ENCODE measurements around the gene PANK4. TPM values are rescaled to one million over a fixed set of nuclear protein-coding genes. Genes with fewer than 3 reads are reported as not detected.

PANK4 gene
- total RNA-seq, 1 donor from 2014 or later, result 45.3 TPM

DNA sequence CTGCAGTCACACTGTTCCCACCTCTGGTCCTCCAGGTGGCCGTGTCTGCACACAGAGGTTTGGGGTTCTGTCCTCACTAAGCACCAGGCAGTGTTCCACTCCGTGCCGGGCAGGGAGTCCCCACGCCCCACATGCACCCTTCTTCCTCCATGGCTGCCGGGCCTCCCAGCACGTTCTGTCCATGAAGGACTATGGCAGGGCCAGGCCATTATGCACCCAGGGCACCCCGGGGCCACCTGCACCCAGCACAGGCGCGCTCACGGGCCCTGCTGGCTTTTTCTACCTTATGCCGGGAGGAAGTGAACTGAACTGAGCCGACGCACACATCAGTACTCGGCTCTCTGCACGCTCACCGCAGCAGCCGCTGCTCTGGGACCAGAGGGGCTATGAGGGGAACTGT lies 10.3 kb downstream of the PANK4 start:
- no peak for DNase-seq (ENCODE audit: extremely low read depth, low read depth, low spot score)

DNA sequence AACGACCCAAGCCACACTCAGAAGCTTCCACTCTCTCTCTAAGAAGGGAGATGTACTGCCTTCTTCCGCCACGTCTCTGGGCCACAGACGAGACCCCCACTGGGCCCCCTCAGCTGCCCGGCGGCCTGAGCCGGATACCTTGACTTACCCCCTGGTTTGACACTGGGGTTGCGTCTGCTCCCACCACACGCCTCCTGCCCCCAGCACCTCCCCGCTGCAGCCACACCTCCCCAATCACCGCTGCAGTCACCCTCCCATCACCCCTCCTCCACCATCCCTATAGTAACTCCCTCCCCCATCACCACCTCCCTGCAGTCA lies 10.7 kb downstream of the PANK4 start:
- DNase-seq (ENCODE audit: extremely low read depth, low read depth, low spot score), result no peak

- no peak for DNase-seq (ENCODE audit: extremely low read depth, low read depth, low spot score)
Observed at GRCh38 chr1:2514863-2515762, 11.3 kb downstream of the PANK4 start.

DNA sequence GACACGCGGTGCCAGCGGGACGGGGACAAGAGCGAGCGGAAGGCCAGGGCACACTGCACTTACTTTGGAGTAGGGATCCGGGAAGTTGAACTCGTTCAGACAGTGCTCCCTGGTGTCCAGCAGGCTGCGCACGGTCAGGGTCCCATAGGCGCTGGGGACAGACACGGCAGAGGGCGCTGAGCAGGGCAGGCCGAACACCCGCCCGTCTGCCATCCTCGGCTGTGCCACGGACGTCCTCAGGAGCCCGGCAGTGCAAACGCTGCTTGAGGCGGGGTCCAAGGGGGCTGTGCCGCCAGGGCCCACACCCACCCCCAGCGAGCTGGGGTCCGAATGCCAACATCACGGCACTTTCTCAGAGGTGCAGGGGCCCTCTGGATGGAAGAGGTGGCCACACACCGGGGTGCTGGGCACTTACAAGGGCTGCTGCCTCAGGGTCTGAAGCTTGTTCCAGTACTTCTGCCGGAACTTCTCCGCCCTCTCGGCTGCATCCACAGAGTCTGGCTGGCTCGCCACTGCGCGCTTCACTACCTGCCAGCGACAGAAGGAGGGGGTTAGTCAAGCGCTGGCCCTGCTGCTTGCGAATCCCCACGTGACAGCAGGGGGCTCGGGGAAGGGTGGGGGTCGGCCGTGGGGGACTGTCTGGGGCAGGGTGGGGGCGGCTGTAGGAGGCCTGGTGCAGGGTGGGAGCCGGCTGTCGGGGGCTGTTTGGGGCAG lies 12.3 kb downstream of the PANK4 start:
- no peak for DNase-seq (ENCODE audit: extremely low read depth, low read depth, low spot score)

DNA sequence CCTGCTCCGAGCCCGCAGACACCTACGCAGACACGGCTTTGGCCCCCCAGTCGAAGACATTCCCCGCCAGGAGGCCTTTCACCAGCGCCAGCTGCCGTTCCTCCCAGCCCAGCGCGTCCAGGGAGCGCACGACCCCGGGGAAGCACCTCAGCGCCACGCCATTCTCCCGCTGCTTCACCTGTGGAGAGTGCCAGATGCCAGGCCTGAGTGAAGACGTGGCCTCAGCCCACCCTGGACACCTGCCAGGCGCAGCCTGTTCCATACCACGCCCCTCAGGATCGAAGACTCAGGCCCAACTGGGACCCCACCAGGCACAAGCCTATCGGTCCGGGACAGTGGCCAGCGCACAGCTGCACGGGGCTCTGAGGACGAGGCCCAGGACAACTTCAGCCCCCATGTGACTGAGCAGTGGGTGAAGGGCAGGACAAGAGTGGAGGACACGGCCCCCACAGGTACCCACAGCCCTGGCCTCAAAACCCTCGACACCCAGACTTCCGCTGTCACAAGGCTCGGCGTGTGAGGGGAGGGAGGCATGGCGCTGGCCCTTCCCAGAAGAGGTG lies 13.5 kb downstream of the PANK4 start:
- no peak for DNase-seq (ENCODE audit: extremely low read depth, low read depth, low spot score)

- no peak for DNase-seq (ENCODE audit: extremely low read depth, low read depth, low spot score)
Observed at GRCh38 chr1:2510366-2511155, 15.8 kb downstream of the PANK4 start.

- DNase-seq (ENCODE audit: extremely low read depth, low read depth, low spot score), result no peak
Observed at GRCh38 chr1:2509589-2509988, 16.8 kb downstream of the PANK4 start.

DNA sequence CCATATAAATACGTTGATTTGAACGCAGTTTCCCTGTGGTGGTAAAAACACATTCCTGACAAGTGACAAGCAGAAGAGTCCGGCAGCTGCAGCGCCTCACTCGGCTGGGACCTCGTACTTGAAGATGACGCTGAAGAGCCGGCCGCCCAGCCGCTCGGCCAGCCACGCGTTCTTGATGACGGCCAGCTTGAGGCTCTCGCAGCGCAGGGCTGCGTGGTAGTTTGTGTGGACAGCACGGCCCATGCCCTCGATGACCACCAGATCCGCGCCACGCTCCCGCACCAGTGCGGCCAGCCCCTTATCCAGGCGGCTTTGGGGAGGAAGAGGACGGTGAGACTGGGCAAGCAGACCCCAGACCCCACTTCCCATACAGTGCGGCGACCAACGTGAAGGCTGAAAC lies 17.6 kb downstream of the PANK4 start:
- DNase-seq (ENCODE audit: extremely low read depth, low read depth, low spot score), result no peak

- no peak for DNase-seq (ENCODE audit: extremely low read depth, low read depth, low spot score)
Observed at GRCh38 chr1:2508180-2508579, 18.2 kb downstream of the PANK4 start.

- DNase-seq (ENCODE audit: extremely low read depth, low read depth, low spot score), result no peak
Observed at GRCh38 chr1:2507744-2508155, 18.6 kb downstream of the PANK4 start.

GRCh38 chr1:2506901-2507565 lies 19.4 kb downstream of the PANK4 start:
- no peak for DNase-seq (ENCODE audit: extremely low read depth, low read depth, low spot score)

DNA sequence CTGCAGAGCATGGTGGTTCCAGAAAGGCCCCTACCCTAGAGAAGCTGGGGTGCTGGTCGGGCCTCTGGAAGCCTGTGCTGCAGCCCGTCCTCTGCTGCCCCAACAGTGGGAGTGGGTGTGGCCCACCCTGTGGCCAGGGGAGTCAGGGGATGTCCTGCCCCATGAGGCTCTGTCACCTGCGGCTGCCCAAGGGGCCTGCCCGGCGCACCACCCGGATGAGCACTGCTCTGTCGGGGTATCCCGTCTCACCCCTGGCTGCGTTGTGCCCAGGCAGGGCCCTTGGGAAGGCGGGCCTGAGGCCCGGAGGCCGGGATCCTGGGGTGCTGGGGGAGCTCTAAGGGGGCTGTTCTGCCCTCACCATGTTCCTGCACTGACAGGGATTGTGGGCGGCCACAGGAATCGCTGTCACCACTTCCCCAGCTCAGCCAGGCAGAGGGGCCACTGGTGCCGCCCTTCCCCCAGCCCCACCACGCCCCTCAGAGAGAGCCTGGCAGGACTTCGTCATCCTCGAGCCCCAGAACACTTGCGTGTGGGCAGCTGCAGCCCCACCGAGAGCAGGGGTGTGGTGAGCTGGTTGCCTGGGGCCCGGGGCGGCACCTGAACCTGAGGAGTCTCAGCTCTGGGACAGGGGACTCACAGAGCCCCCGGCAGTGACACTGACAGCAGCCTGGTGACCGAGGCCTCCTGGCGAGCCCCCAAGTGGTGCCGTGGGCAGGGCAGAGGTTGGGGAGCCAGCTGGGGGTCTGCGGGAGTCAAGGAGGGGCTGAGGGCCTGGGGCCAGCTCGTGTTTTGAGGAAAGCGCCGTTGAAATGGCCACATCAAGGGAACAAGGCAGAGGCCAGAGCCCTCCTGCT lies 20.2 kb downstream of the PANK4 start:
- DNase-seq (ENCODE audit: extremely low read depth, low read depth, low spot score), result no peak

DNA sequence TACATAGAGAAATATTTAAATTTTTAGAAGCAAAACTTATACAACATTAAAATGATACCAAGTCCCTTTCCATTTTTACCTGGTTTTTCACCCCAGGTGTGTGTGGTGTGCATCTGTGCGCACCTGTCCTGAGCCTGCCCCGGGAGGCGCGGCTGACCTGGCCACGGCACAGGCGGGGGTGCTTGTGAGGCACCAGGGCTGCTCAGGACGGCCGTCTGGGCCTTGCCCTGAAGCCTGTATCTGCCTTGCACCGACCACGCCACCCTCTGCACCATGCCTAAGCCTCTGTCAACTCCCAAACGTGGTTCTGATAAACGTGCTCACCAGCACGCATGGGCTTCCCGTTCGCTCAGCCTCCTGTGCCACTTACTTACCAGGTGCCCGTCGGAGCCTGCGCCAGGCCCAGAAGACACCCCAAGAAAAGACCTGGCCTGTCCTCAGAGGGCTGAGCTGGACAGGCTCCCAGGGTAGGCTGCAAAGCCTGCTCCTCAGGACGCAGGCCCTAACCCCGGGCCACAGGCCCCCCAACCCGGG lies 20.9 kb downstream of the PANK4 start:
- no peak for DNase-seq (ENCODE audit: extremely low read depth, low read depth, low spot score)

DNA sequence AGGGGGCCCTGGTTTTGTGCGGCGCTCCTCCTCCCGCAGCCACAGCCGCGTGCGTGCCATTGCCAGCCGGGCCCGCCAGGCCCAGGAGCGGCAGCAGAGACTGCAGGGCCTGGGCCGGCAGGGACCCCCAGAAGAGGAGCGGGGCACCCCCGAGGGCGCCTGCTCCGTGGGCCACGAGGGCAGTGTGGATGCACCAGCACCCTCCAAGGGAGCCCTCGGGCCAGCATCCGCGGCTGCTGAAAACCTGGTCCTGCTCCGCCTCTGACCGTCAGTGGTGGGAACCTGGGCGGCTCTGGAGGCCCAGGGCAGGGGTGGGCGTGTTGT lies 21.5 kb downstream of the PANK4 start:
- no peak for DNase-seq (ENCODE audit: extremely low read depth, low read depth, low spot score)

- no peak for DNase-seq (ENCODE audit: extremely low read depth, low read depth, low spot score)
Observed at GRCh38 chr1:2504225-2504948, 22.0 kb downstream of the PANK4 start.

DNA sequence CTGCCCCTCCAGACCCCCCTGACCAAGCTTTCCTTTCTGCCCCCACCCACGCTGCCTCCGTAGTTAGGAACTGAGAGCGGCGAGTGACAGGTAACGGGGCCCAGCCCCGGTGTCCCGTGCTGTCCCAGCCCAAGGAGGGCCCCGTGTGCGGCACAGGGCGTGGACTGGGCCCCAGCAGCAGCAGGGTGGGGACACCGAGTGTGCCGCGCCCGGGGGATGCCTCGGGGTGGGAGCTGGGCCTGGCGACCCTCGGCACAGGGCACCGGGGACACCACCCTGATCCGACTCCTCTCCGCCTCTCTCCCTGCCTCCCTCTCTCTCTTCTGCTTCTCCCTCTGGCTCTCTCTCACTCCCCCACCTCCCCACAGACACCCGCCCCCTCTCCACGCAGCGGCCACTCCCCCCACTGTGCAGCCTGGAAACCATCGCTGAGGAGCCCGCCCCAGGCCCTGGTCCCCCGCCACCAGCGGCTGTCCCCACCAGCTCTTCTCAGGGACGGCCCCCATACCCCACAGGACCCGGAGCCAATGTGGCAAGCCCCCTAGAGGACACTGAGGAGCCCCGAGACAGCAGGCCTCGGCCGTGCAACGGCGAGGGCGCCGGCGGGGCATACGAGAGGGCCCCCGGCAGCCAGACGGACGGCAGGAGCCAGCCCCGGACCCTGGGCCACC lies 22.7 kb downstream of the PANK4 start:
- DNase-seq (ENCODE audit: extremely low read depth, low read depth, low spot score), result no peak

GRCh38 chr1:2502661-2503553 lies 23.5 kb downstream of the PANK4 start:
- DNase-seq (ENCODE audit: extremely low read depth, low read depth, low spot score), result no peak

Measured in glomerular endothelial cell (primary cell).